Retinal pigment epithelial cell (primary cell): Measurements from ENCODE around the gene HOXC6.

ENCODE experiments used
- DNase-seq: peaks from one replicate; pipeline ENCODE4 v3.0.0-alpha.2; 2010; ENCODE audit warnings: low read depth
- H3K4me3 ChIP-seq: 2 replicates; pipeline ENCODE4 v1.5.1; 2011; ENCODE audit warnings: mild to moderate bottlenecking, low read length, control low read depth, moderate library complexity
- CTCF ChIP-seq: conservative IDR thresholded peaks from 2 replicates; pipeline ENCODE4 v1.5.1; 2011; ENCODE audit warnings: low read depth, low read length, control low read depth, inconsistent platforms

HOXC6 gene

GRCh38 chr12:54053751-54054741 is 25.8 kb downstream of the HOXC6 start, which contains the start of gene HOXC4:
Gene HOXC4 (plus strand): TSS chr12:54053835. CDS start chr12:54053923, 88 bp downstream.
- H3K4me3 ChIP-seq = no peak within 1 kb of the TSS
- DNase-seq = no peak
- TF ChIP-seq CTCF = no peak

- no peak overlapping the region for H3K4me3 ChIP-seq
These were observed 26.5 kb downstream of the HOXC6 start for GRCh38 chr12:54054742-54055194.

GRCh38 chr12:54055552-54055951 is 27.3 kb downstream of the HOXC6 start:
- no peak for DNase-seq
- no peak for TF ChIP-seq CTCF
- no peak overlapping the region for H3K4me3 ChIP-seq

More at GRCh38 chr12:54054742-54055194, 26.5 kb downstream of the HOXC6 start:
- TF ChIP-seq CTCF = no peak
- no peak for DNase-seq

DNA sequence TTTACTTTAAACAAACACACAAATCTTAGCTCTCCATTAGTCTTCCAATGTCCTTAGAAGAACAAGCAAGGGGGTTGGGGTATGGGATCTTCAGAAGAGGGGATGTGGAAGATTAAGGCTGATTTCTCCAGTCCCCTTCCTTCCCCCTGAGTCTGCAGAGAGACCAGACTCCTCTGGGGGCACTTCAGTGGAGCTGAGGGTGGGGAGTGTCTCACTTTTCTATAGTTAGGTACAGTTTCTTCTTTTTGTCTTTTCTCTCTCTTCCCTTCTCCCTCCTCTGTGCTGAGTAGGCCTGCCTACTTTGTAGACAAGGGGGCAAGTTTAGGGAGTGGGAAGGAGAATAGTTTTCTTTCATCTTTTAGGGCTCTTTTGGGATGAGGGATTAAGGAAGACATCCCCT is 27.9 kb downstream of the HOXC6 start:
- TF ChIP-seq CTCF = no peak
- no peak overlapping the region for H3K4me3 ChIP-seq
- no peak for DNase-seq

GRCh38 chr12:54058128-54058768 is 30.0 kb downstream of the HOXC6 start:
- TF ChIP-seq CTCF = no peak
- H3K4me3 ChIP-seq = no peak overlapping the region
- DNase-seq = no peak

- no peak for DNase-seq
- TF ChIP-seq CTCF = no peak
- H3K4me3 ChIP-seq = no peak overlapping the region
These were observed 31.4 kb downstream of the HOXC6 start for GRCh38 chr12:54059668-54060067.
